GM19397 (cell line): ENCODE results near the gene PCARE.

Source experiments
- ATAC-seq: cut with Tn5 transposase; IDR thresholded peaks from one replicate; pipeline ENCODE4 v1.9.1; 2021; ENCODE audit warnings: mild to moderate bottlenecking, moderate library complexity; ENCODE audit not compliant: unreplicated experiment

Gene PCARE

GRCh38 chr2:29040552-29040951 lies 33.8 kb downstream of the PCARE start:
- ATAC-seq = peak; percentile 8

- ATAC-seq = peak; percentile 63
Measured at GRCh38 chr2:29039718-29040480, 34.4 kb downstream of the PCARE start.

- ATAC-seq = no peak
Measured at GRCh38 chr2:29035016-29035745, 39.1 kb downstream of the PCARE start.

- ATAC-seq = no peak
Measured at GRCh38 chr2:29033656-29034055, 40.7 kb downstream of the PCARE start.

- ATAC-seq = no peak
Measured at GRCh38 chr2:29033172-29033571, 41.2 kb downstream of the PCARE start.

- no peak for ATAC-seq
Measured at GRCh38 chr2:29032189-29032588, 42.1 kb downstream of the PCARE start.

GRCh38 chr2:29031046-29031445 lies 43.3 kb downstream of the PCARE start:
- no peak for ATAC-seq

- ATAC-seq = no peak
Measured at GRCh38 chr2:29025711-29026110, 48.6 kb downstream of the PCARE start.

GRCh38 chr2:29024882-29025430 lies 49.4 kb downstream of the PCARE start:
- no peak for ATAC-seq

- no peak for ATAC-seq
Measured at GRCh38 chr2:29023188-29023587, 51.1 kb downstream of the PCARE start.

- ATAC-seq = no peak
Measured at GRCh38 chr2:29022679-29023078, 51.6 kb downstream of the PCARE start.

- no peak for ATAC-seq
Measured at GRCh38 chr2:29021886-29022285, 52.4 kb downstream of the PCARE start.

- ATAC-seq = no peak
Measured at GRCh38 chr2:29017716-29018435, 56.4 kb downstream of the PCARE start.

- ATAC-seq = no peak
Measured at GRCh38 chr2:29016504-29016903, 57.8 kb downstream of the PCARE start.

GRCh38 chr2:29015701-29016470 lies 58.4 kb downstream of the PCARE start:
- ATAC-seq = no peak

GRCh38 chr2:29014811-29015421 lies 59.4 kb downstream of the PCARE start:
- no peak for ATAC-seq

GRCh38 chr2:29014331-29014730 lies 60.0 kb downstream of the PCARE start:
- ATAC-seq = no peak

GRCh38 chr2:29013057-29013780 lies 61.1 kb downstream of the PCARE start:
- ATAC-seq = no peak

- ATAC-seq = no peak
Measured at GRCh38 chr2:29012211-29012681, 62.1 kb downstream of the PCARE start.
